IMR-90 (cell line): ENCODE data around the gene NUDT3. TPM values are rescaled to one million over a fixed set of nuclear protein-coding genes. Genes with fewer than 3 reads are reported as not detected.
A peak's percentile ranks its signal among the peaks of the same experiment; 100 is the strongest.

Experiments used
- ATAC-seq: fragments of 200-7000 bp; cut with Tn5 transposase; 2 replicates; pipeline ENCODE4 v1.9.1; 2020; ENCODE audit warnings: low read depth, mild to moderate bottlenecking, moderate library complexity
- BruUV-seq: library from RNA; stranded (reverse); fragments of 400-500 nt; replicated peaks from 2 replicates; lab custom pipeline; 2021; lab: Mats Ljungman, UMichigan
- CTCF ChIA-PET: fragments of 300-600 bp; formaldehyde crosslinking; extraction: SDS; loops from one replicate; lab custom pipeline; 2021; ENCODE audit warnings: antibody characterized with exemption; lab: Yijun Ruan, JAX
- POLR2A ChIA-PET: fragments of 300-600 bp; sonication (Branson Sonifier 250); formaldehyde crosslinking; loops from one replicate; lab custom pipeline; 2022; ENCODE audit warnings: antibody characterized with exemption; ENCODE audit not compliant: unreplicated experiment; lab: Charles Lee
- DNase-seq: peaks from one replicate; pipeline ENCODE4 v3.0.0; 2013
- H2AFZ ChIP-seq: replicated peaks from 2 replicates; pipeline ENCODE3; 2013; ENCODE audit warnings: low read length, mild to moderate bottlenecking; ENCODE audit not compliant: poor library complexity
- H2AK5ac ChIP-seq: 2 replicates; pipeline ENCODE4 v1.6.1; 2013; ENCODE audit warnings: low read depth, low read length, inconsistent platforms
- H2AK9ac ChIP-seq: replicated peaks from 2 replicates; pipeline ENCODE3; 2013; ENCODE audit warnings: mild to moderate bottlenecking, low read depth, low read length, moderate library complexity; ENCODE audit not compliant: poor library complexity
- H2BK120ac ChIP-seq: 2 replicates; pipeline ENCODE4 v1.6.1; 2013; ENCODE audit warnings: low read depth, low read length, inconsistent platforms
- H2BK15ac ChIP-seq: 3 replicates; pipeline ENCODE4 v1.6.1; 2013; ENCODE audit warnings: low read depth, low read length, inconsistent platforms
- H2BK20ac ChIP-seq: 2 replicates; pipeline ENCODE4 v1.6.1; 2013; ENCODE audit warnings: low read depth, mild to moderate bottlenecking, inconsistent platforms, low read length, moderate library complexity
- H2BK5ac ChIP-seq: 2 replicates; pipeline ENCODE4 v1.6.1; 2013; ENCODE audit warnings: mild to moderate bottlenecking, low read depth, low read length, inconsistent platforms; ENCODE audit not compliant: poor library complexity, severe bottlenecking
- H3K14ac ChIP-seq: replicated peaks from 2 replicates; pipeline ENCODE4 v1.6.1; 2013; ENCODE audit warnings: low read depth, low read length, inconsistent platforms
- H3K18ac ChIP-seq: 2 replicates; pipeline ENCODE4 v1.6.1; 2013; ENCODE audit warnings: low read depth, low read length, control low read depth
- H3K23ac ChIP-seq: 2 replicates; pipeline ENCODE4 v1.6.1; 2013; ENCODE audit warnings: low read depth, low read length, inconsistent platforms
- H3K27ac ChIP-seq: 2 replicates; pipeline ENCODE4 v1.5.1; 2013; ENCODE audit warnings: mild to moderate bottlenecking, control low read depth, low read length; ENCODE audit not compliant: insufficient read depth
- H3K27me3 ChIP-seq: 2 replicates; pipeline ENCODE4 v1.6.1; 2013; ENCODE audit warnings: low read length; ENCODE audit not compliant: control insufficient read depth, insufficient read depth
- H3K36me3 ChIP-seq: 2 replicates; pipeline ENCODE4 v1.6.1; 2013; ENCODE audit warnings: low read length, mixed read lengths; ENCODE audit not compliant: control insufficient read depth, insufficient read depth
- H3K4ac ChIP-seq: 2 replicates; pipeline ENCODE4 v1.6.1; 2013; ENCODE audit warnings: low read depth, low read length, inconsistent platforms
- H3K4me1 ChIP-seq: 2 replicates; pipeline ENCODE4 v1.6.1; 2013; ENCODE audit warnings: low read length, mixed read lengths; ENCODE audit not compliant: control insufficient read depth, insufficient read depth
- H3K4me2 ChIP-seq: 2 replicates; pipeline ENCODE4 v1.6.1; 2013; ENCODE audit warnings: low read depth, mild to moderate bottlenecking, control low read depth, low read length, moderate library complexity
- H3K4me3 ChIP-seq: 2 replicates; pipeline ENCODE4 v1.5.1; 2013; ENCODE audit warnings: low read depth, mild to moderate bottlenecking, control low read depth, low read length, moderate library complexity; ENCODE audit not compliant: insufficient read depth
- H3K56ac ChIP-seq: 2 replicates; pipeline ENCODE4 v1.6.1; 2013; ENCODE audit warnings: low read length, inconsistent platforms; ENCODE audit not compliant: insufficient read depth; ENCODE audit errors: extremely low read depth
- H3K79me1 ChIP-seq, 2 experiments: 2 replicates each; pipeline ENCODE4 v1.6.1; 2013; ENCODE audit warnings: low read length in 2 of 2, inconsistent platforms in 1 of 2, low read depth in 1 of 2
- H3K9ac ChIP-seq: 2 replicates; pipeline ENCODE4 v1.6.1; 2013; ENCODE audit warnings: low read depth, low read length, control low read depth
- H3K9me1 ChIP-seq: 2 replicates; pipeline ENCODE4 v1.6.1; 2013; ENCODE audit warnings: low read length, inconsistent platforms; ENCODE audit not compliant: insufficient read depth
- H3K9me3 ChIP-seq: 2 replicates; pipeline ENCODE4 v1.6.1; 2013; ENCODE audit warnings: low read length; ENCODE audit not compliant: control insufficient read depth, insufficient read depth
- H4K20me1 ChIP-seq: 2 replicates; pipeline ENCODE4 v1.6.1; 2013; ENCODE audit warnings: low read length, inconsistent platforms; ENCODE audit not compliant: insufficient read depth
- H4K5ac ChIP-seq: 2 replicates; pipeline ENCODE4 v1.6.1; 2013; ENCODE audit warnings: mild to moderate bottlenecking, low read depth, low read length, control low read depth
- H4K8ac ChIP-seq, 2 experiments: 2 replicates each; pipeline ENCODE4 v1.6.1; 2013; ENCODE audit warnings: low read depth in 2 of 2, low read length in 2 of 2, control low read depth in 1 of 2, inconsistent platforms in 1 of 2
- H4K91ac ChIP-seq: 2 replicates; pipeline ENCODE4 v1.6.1; 2013; ENCODE audit warnings: low read depth, low read length, inconsistent platforms; ENCODE audit not compliant: insufficient read depth
- MAZ ChIP-seq: IDR thresholded peaks from 2 replicates; pipeline ENCODE4 v1.6.1; 2012; ENCODE audit warnings: low read depth, mild to moderate bottlenecking, low read length, improper control_type of control experiment, moderate library complexity, borderline replicate concordance
- NFE2L2 ChIP-seq: fragments of 150-350 bp; IDR thresholded peaks from 2 replicates; pipeline ENCODE4 v1.6.1; 2016; ENCODE audit warnings: low read depth, mild to moderate bottlenecking, low read length
- POLR2A ChIP-seq: IDR thresholded peaks from 2 replicates; pipeline ENCODE4 v1.6.1; 2012; ENCODE audit warnings: mild to moderate bottlenecking, low read depth, low read length
- RFX5 ChIP-seq: IDR thresholded peaks from 2 replicates; pipeline ENCODE4 v1.8.0; 2012; ENCODE audit warnings: low read depth, mild to moderate bottlenecking, low read length, moderate library complexity
- WGBS, 2 experiments: methylation state at CpG; one replicate each; pipeline versions ENCODE4 v1.1.5 to v1.1.7; 2013; ENCODE audit warnings: missing lambda C conversion rate in 2 of 2; ENCODE audit not compliant: insufficient read length in 1 of 2; ENCODE audit errors: extremely low coverage in 2 of 2; 5-methylcytosine and 5-hydroxymethylcytosine counted together
- dilution Hi-C: fragments of 300-500 bp; cut with HindIII; formaldehyde crosslinking; loops from one replicate; pipeline ENCODE4 v1.14.3; 2018; ENCODE audit warnings: low sequenced_read_pairs; ENCODE audit not compliant: unreplicated experiment
- in situ Hi-C: fragments of 300-500 bp; cut with MboI; formaldehyde crosslinking; loops from 3 replicates; pipeline ENCODE4 v1.14.3; 2019; ENCODE audit warnings: low sequenced_read_pairs, inconsistent platforms, mixed read lengths
- intact Hi-C: fragments of 100-400 bp; cut with micrococcal nuclease; formaldehyde crosslinking; loops from 2 replicates; pipeline ENCODE4 v1.10.0; 2022
- polyA plus RNA-seq, 3 experiments: library from polyadenylated mRNA; depleted of rRNA; stranded (reverse); fragments of >200 nt; gene quantifications; 2 replicates each; pipeline ENCODE4 v1.2.3, GENCODE V29; 2012; ENCODE audit warnings: low replicate concordance in 1 of 3
- total RNA-seq: library from RNA; depleted of rRNA; stranded (reverse); fragments of >200 nt; gene quantifications from 2 replicates; pipeline ENCODE4 v1.2.3, GENCODE V29; 2012

NUDT3 gene
- total and polyA plus RNA-seq, 2 of the 4 experiments (the other 2 are of a cell fraction), result 10.1 to 17.2 TPM

DNA sequence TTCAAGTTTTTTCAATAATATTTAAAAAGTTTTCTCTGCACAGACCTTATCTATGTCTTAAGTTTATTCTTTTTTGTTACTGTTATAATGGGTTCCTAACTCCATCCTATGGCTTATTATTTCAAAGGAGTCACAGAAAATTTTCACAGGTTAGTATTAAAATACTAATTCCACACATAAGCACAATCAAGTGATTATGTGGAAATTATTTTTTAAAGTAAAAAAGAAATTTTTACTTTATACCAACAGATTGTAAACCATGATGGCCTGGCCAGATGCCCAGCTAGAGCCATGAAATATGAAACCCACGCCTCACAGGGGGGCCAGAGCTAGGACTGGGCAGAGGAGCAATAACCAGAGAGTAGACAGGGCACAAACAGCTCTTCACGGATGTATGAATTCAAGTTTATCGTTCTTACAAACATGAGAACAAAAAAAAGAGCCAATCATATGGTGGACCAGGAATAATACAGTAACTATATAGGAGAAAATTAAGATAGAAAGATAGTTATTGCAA, 34.0 kb downstream of the NUDT3 start:
- Histone ChIP-seq H3K18ac (no peak overlapping the region), H3K4ac (no peak overlapping the region), H2AK9ac (no peak overlapping the region), H3K27ac (no peak overlapping the region), H3K9me3 (no peaks in the 10 kb centered on the region), H2BK20ac (no peak overlapping the region), H2BK15ac (no peak overlapping the region), H3K4me3 (no peak overlapping the region), H3K4me2 (no peak overlapping the region), H2AFZ (no peak overlapping the region), H2BK5ac (peak overlapping the region; percentile 38), H3K79me1 (peaks cover 34 to 59% of the 10 kb centered on the region in 2 experiments), H4K8ac (no peak overlapping the region), H3K9me1 (no peaks in the 10 kb centered on the region; the same call in 1 of the 2 replicates), H3K4me1 (peaks cover 7% of the 10 kb centered on the region), H4K91ac (no peak overlapping the region), H3K56ac (no peak overlapping the region), H3K36me3 (no peaks in the 10 kb centered on the region), H4K5ac (no peak overlapping the region), H3K27me3 (no peaks in the 10 kb centered on the region), H3K23ac (no peak overlapping the region), H4K20me1 (peaks cover 40% of the 10 kb centered on the region), H3K9ac (no peak overlapping the region), H2BK120ac (no peak overlapping the region), H3K14ac (no peak overlapping the region), H2AK5ac (no peak overlapping the region)
- ChIA-PET POLR2A (no interaction called here), CTCF (interaction anchor here (0.5 to 0.6 kb wide), 3 partner anchors 10 to 123 kb away, joined by 3 to 5 read pairs (median 3); no protein-coding TSS in a partner anchor)
- peak; percentile 70 for ATAC-seq
- in situ Hi-C loops (no loop called here), intact Hi-C loops (no loop called here), dilution Hi-C loops (no loop called here)
- TF ChIP-seq NFE2L2 (no peak), POLR2A (no peak), MAZ (peak; percentile 60; the same call in 1 of the 2 replicates), RFX5 (no peak)
- WGBS, 2 experiments, result no CpG with 5 or more reads among the region's 3 CpGs
- peak; percentile 77 for DNase-seq
- no TSS peak for BruUV-seq
